Femur (tissue), 1 donor: ENCODE results near the gene HHAT.

Experiments used
- DNase-seq: peaks from one replicate; pipeline ENCODE4 v3.0.0-alpha.2; 2017

Gene HHAT

DNA sequence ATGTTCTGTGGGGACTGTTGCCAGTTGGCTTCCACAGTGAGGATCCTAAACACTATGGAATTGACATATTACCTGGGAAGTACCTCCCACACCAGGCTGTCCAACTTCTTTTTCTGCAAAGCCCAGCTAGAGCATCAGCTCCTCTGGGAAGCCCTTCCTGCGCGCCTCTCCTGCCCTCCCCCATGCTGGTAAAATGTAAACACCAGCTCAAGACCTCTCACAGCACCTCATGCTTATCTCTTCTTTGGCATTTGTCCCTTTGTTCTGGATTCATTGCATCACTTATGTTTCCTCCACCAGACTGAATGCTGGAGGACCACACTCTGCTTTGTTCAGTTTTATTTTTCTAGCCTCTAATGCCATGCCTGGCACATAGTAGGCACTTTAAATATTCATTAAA lies 172.1 kb downstream of the HHAT start:
- no peak for DNase-seq

DNA sequence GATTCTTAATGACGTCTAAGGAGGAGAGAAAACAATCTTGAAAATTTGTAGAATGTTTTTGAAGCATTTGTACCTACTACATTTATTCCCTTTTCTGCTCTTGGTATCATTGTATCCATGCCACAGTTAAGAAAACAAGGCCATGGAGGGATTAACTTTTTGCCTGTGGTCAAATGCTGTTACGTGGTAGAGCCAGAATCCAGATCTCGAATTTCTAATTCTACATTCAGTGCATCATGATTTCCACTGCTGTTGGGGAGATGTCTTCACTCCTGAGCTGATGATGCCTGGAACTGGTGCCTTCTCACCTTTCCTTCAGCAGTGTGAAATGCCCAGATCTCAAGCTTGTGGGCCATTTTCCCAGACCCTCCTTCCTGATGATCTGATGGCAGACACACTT lies 175.6 kb downstream of the HHAT start:
- no peak for DNase-seq

DNA sequence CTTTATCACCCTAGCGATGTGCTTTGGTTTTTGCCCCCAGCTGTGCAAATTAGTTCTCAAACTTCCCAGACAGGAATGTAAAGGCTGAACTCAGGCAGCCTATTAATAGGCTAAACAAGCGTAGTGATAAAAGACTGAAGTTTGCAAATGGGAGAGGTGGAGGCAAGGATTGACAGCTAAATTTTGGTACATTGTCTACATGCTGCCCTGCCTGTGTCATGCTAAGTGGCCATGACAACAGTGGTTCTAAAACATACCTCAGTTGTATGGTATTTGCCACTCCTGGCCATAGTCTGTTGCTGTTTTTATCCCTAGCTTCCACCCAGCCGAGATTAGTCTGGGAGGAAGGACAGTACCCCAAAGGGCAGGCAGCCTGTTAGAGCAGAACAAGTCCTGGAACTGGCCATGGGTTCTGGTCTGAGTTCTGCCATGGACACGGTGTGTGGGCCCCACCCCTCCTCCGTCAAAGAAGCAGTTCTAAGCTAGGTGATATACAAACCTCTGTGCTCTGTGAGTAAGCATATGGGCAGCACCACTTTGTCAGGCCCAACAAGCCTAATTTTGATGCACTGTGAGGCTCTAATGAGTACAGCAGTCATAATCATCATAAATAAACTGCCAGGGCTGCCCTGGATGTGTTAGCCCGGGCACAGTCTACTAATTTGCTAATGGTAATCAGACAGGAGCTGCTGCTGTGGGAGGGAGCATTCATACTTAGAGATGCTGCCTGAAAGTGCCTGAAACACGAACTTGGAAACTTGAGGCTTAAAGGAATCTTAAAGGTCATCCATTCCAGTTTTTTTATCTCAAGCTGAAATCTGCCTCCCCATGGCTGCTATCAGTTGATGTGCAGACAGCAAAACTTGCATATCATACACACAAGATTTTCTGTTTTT lies 177.1 kb downstream of the HHAT start:
- no peak for DNase-seq

DNA sequence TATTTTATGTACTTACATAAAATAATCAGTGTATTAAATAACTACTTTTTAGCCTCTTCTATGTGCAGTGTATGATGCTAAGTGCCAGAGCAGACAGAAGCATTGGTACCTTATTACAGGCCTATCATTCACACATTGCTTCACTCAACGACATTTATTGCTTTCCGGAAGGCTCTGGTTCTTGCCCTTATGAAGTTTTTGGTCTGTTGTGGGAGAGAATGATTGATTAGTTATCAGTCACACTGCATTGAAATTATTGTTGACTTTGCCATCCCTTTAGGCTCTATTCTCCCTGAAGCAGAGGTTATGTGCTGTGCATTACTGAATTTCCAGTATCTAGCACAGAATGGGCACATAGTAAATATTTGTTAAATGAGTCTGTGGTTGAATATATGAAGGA lies 178.0 kb downstream of the HHAT start:
- DNase-seq: no peak

DNA sequence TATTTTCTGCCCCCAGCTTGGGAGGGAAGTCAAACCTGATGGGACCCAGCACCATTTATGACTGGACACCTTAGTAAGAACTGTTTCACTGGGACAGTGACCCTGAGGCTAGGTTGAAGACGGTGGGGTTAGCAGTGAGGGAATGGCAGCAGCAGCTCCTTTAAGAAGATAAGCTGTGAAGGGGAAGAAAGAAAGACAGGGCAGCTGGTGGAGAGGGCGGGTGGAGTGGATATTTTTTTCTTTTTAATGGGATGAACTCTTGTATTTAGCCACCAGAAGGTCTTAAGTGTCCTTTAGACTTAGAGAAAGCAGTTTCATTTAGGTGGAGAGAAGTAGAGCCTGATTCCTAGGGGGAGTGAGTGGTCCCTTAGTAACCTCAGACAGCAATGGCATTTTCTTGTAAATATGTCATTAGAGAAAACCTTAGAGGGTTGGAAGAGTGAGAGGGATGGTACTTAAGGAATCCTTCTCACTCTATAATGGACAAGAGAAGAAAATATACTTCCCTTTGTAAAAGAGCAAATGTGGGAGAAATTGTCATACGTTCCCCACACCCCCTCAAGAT lies 187.5 kb downstream of the HHAT start:
- DNase-seq: no peak

DNA sequence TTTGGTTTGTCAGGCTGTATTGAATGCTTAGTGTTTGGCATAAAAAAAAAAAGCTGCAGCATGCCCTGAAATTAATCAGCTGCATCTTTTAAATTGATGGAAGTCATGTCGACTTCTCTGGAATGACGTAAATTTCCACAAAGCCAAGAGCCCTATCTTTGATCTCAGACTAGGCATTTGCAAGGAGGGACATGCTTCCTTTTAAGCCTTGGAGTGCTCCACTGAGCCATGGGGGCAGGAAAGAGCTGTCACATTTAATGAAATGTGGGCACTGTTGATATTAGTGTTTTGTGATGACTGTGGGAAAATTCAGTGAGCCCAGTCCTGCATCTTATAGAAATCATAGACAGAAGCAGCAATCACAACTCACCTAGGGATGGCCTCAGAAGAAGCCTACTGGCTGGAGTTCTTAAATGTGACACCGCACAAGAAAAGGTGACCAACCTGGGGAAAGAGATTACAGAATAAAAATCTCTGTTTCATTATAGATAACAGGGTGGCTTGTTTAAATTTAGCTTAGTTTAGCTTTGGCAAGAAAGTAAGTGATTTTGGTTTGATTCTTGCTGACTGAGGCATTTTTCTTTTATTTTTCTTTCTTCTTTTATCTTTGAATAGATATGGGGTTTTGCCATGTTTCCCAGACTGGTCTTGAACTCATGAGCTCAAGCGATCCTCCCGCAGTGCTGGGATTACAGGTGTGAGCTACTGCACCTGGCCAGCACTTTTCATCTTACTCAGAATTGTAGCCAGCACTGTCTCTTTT lies 188.2 kb downstream of the HHAT start:
- DNase-seq: no peak

DNA sequence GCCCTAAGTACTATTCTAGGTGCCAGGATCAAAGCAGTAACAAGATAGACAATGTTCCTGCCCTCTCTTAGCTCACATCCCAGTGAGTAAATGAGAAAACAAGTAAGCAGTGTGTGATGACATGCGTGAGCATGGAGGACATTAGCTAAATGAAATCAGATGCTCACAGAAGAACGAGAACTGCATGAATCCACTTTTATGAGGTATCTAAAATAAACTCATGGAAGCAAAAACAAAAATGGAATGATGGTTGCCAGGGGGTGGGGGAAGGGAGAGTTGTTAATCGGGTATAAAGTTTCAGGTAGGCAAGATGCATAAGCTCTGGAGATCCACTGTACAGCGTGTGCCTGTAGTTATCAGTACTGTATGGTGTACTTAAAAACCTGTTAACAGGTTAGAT lies 195.1 kb downstream of the HHAT start:
- no peak for DNase-seq

DNA sequence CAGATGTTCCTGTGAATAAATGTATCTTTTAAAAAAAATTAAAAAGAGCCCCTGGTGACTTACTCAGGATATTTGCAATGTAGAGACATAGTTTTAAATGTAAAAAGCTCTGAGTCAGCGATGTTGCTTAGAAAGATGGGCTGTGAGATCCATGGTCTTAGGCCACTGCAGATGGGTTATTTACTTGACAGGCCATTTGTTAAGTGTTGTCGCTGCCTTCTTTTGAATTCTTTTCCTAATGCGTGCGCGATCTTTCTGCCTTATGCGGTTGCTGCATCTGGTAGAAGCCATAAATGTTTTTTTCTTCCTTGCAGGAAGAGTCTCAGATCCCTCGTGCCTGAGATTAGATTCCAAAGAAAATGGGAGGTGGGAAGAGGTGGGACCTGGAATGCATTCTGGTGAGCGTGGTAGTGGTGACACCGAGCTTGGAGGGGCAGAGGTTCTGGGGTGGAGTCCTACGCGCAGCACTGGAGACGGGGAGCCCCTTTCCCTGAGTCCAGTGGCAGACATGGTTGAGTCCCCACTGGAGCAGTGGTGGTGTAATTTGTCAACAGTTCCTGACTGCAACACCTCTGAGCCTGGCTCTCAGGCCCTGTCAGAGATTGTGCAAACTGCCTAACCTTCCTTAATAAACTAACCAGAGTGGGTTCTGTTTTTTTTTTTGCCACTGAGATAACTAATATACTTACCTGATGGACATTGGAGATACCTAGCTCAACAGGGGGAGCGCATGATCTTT lies 197.2 kb downstream of the HHAT start:
- no peak for DNase-seq

DNA sequence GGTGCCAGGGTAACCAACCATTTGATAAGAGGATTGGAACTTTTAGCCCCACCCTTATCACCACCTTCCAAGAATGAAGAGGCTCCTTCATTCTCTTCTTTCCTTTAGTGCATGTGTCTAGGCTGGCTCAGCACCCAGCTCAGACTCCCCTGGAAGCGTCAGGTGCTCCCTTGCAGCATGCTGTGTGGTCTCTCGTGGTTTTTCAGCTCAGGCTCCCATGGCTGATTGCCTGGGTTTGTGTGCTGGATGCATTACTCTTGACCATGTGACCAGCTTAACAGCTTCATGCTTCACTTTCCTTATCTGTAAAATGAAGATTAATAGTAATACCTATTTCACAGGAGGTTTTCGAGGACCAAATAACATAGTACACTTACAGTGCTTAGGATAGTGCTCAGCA lies 198.4 kb downstream of the HHAT start:
- DNase-seq: no peak

DNA sequence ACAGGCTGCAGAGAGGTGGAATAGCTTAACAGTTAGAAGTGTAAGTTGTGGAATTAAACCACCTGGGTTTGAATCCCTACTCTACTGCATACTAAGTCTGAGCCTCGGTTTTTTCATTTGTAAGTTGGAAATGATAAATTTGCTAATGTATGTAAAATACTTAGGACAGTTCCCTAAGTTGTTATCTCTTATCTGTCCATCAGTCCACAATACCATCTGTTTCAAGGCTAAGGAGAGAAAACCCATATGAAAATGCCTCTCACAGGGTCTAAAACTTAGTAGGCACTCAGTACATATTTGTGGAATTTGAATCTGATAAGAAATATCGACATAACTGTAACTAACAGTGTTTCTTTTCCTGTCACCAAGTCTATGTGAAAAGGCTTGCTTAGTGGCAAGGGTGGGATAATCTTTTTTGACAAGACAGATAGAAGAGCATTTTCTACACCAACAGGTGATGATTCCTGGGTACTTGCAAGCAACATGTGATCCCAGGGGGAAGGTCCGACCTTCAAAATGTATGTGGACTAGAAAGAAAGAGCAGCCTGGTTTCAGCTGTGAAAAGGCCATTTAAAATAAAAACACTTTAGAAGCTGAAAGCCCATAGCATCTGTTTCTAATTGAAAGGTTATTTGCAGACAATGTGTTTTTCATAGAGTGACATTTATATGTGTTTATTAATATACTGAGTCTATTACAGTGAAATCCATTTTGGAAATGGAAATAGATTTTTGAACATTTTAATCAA lies 202.9 kb downstream of the HHAT start:
- no peak for DNase-seq

DNA sequence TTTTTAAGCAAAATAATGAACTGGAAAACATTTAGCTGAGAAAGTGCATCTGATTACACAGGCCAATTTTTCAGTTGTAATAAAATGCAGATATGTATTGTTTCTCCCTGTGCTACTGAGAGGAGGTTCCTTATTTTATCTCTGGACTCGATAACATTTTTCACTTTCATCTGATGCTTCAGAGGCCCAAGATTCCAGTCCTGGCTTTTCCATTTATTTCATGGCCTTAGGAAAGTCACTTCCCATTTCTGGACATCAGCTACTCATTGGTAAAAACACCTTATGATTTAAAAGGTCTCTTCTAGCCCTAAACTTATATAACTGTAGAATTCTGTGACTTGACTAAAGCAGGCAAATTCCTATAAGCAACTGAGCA lies 203.5 kb downstream of the HHAT start:
- no peak for DNase-seq

DNA sequence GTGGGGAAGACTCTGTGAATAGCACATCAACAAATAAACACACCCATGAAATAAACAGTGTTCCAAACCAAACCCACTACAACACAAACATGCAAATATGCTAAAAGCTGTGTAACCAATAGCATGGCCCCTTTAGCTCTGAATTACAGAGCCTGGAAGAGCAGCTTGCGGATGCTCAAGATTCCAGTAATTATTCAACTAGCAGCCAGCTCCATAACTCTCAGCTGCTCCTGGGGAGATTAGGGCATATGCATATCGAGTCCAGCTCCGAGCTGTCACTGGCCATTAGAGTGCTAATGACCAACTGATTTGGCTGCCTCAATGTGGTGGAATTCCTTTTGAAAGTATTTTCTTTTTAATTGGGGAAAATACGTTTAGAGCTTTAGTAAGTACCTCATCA lies 207.1 kb downstream of the HHAT start:
- no peak for DNase-seq

DNA sequence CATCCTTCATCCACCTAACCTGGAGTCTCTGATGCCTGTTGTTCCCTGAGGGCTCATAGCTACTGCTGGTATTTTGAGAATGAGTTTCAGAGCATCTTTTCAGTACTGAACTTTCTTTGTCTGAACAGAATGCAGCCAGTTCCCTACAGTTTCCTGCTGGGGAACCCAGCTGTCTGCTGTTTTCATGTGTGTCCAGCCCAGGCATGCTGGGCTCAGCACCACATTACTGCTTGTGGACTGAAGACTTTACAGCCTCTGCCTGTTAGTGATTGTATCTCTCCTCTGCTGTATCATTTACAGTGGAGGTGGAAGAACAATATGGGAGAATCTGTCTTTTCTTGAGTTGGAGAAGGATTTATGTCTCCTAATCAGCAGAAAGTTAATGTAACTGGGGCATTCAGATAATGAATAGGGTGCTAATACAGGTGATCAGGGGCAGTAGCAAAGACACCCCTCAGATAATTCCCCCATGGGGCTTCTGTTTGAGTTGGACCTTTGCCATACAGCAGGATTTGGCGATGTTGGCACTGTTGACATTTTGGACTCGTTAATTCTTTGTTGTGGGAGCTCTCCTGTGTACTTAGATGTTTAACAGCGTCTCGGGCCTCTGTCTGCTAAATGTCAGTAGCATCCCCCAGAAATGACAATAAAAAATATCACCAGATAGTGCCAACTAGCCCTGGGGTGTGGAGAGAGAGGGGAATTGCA lies 207.7 kb downstream of the HHAT start:
- no peak for DNase-seq

DNA sequence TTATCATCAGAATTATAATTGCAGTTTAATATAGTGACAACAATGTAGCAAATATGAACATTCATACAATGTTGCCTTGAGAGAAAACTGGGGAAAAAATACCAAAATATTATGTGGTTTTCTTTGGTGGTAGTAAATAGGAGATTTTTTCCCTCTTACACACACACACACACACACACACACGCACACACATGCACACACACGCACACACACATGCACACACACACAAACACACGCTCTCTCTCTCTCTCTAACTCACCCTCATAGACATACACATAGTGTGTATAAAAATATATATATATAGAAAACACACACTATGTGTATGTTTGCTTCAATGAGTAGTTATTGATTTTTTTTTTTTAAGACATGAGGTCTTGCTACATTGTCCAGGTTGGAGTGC lies 211.6 kb downstream of the HHAT start:
- no peak for DNase-seq

DNA sequence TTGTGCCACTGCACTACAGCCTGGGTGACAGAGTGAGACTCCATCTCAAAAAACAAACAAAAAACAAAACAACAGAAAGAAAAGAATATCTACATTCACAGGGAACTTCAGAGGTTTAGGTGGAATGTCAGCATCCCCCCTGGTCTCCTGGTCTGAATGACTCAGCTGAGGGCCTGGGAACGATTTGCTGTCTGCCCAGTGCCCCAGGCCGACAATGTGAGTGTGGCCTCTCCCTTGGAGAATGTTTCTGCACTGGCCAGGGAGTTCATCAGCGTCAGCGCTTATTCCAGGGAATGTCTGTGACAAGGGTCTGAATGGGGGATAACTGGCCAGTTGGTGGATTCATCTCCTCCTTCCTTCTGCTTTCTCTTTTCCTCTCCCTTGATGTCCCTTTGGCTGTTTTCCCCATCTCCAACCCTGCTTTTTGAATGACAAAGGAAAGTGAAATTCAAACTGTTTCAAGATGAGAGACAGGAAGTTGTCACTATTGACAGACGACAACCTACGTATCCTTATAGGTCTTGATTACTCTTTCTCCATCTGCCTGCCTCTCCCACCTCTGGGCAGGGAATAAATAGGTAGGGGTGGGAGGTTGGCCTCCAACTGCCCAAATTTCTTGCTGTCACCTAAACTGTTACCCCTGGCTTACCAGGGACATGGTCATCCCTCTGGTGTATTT lies 213.1 kb downstream of the HHAT start:
- no peak for DNase-seq

DNA sequence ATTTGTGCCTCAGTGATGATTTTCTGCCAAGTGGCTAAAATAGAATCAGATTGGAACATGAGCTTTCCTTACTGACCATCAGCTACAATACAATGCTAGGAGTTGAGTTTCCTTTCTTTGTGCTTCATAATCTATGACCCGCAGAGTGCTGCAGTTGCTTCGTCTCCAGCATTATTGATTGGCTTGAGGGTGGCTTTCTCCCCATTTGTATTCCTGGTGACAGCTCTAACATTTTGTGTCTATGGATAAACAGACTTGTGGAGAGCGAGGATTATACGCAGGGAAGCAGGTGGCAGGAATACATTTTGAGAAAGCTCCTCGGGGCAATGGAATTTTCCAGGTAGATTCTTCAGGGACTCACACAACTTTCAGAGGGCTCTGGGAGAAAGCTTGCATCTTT lies 223.2 kb downstream of the HHAT start:
- no peak for DNase-seq

DNA sequence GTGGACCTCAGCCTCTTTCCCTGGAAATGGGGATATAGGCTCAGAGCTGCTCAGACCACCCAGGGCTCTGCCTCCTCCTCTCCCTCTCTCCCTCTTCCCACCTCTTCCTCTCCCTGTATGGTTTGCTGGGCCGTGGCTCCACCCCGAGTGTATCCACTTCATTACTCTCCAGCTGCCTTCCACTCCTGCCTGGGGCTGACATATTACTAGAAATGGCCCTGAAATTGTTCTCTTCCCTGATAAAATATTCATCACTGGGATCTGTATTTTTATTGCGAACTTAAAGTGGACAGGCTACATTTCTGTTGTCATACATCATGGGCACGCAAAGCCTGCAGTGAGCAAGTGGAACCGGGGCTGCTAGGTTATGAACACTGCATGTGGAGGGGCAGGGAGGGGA lies 225.0 kb downstream of the HHAT start:
- DNase-seq: no peak

DNA sequence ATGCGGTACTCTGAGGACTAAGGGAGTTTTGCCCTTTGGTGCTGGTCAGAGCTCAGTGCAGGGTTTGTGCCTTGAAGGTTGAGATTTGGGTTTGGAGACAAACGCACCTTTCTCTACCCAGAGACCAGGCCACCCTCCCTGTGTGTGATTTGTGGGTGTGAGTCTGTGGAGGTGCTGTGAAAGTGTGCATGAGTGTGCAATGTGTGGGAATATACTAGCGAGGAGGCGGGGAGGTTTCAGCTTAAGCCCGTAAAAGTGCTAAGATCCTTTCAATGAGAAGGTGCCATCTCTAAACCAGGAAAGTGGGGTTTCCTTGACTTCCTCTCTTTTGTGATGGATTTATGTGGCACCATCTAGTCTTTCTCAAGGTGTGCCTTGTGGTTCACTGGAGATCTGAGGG lies 225.7 kb downstream of the HHAT start:
- no peak for DNase-seq

DNA sequence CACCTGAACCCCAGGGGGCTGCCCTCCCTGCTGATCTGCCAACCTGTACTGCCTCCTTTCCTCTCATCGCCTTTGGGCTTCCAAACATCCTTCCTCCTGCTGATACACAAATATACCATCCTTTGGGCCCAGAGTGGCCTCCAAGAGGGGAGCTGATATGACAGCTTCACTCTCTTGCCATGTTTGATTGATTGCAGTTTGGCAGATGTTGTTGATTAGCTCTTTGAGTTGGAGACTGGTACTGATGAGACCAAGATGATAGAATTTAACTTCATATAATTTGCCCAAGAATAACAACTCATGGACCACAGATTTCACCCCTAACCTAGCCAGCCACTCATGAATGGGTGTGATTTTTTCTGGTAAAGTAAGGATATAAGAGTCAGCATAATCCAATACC lies 227.8 kb downstream of the HHAT start:
- DNase-seq: no peak

DNA sequence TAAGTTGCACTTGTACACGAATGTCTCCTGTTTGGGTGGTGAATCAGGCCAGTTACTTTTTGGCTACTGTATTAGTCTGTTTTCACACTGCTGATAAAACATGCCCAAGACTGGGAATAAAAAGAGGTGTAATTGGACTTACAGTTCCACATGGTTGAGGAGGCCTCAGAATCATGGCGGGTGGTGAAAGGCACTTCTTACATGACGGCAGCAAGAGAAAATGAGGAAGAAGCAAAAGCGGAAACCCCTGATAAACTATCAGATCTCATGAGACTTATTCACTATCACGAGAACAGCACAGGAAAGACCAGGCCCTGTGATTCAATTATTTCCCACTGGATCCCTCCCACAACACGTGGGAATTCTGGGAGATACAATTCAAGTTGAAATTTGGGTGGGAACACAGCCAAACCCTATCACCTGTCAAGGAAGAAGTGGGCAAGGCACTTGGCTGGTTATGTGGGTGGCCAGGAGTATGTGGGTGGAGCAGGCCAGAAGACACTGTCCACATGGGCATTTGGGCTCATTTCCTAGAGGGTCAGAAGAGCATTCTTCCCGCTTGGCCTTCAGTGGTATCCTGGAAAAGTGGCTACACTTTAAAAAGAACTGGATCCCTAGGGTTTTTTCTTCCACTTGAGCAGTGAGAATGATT lies 228.8 kb downstream of the HHAT start:
- no peak for DNase-seq

DNA sequence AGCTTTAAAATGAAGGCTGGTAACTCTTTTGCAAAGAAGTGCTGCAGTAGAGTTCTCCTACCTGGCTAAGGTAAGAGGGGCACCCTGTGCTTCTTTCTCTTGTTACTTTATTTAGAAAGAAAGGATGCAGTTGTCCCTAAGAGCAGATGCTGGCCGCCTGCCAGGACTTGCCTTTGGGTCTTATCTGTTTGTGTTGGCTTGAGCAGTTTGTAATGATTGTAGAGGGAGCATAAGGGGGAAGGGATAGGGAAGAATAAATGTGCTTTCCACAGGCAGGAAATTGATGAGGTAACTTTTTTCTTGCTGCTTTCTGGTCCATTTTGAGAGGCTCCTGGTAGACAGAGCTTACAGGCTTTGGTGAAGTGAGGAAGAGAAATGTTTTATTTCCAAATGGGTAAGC lies 229.6 kb downstream of the HHAT start:
- DNase-seq: peak; percentile 23
